Measurements from ENCODE around the gene LILRB4. TPM values are rescaled to one million over a fixed set of nuclear protein-coding genes. Genes with fewer than 3 reads are reported as not detected.

The LILRB4 gene
- total RNA-seq, 3 donors from 2014 or later (not counting 1 experiment from before 2014, with no cell fraction given), result 1.5 to 3.6 (median 2.5) TPM

DNA sequence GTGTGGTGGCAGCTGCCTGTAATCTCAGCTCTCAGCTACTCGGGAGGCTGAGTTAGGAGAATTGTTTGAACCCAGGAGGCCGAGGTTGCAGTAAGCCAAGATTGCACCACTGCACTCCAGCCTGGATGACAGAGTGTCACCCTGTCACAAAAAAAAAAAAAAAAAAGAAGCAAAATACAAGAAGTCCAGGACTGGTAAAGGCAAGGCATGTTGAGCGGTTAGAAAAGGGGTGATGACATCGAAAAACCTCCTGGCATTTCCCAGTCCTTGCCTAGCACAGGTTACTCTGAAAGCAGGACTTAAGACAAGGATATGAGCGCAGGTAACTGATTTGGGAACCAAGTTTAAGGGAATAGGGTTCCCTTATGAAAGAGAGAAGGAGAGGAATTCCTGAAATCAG is 2.5 kb upstream of the LILRB4 start:
- H3K27ac Mint-ChIP-seq, result no peak overlapping the region
- WGBS (ENCODE audit: insufficient coverage), result 87% methylated on average over 5 of the region's 5 CpGs
- H3K27me3 Mint-ChIP-seq (ENCODE audit: low read depth in 2 of 2), result peaks cover 28 to 39% of the 10 kb centered on the region in 2 donors
- DNase-seq (no peak), ATAC-seq (no peak)
- no peaks in the 10 kb centered on the region for H3K36me3 Mint-ChIP-seq
- Histone ChIP-seq H3K4me1 (ENCODE audit: control insufficient read depth, insufficient read depth, low read length) (peaks cover 14% of the 10 kb centered on the region), H3K36me3 (ENCODE audit: control insufficient read depth, insufficient read depth, low read length) (no peaks in the 10 kb centered on the region), H3K9me3 (ENCODE audit: control insufficient read depth, insufficient read depth, low read length) (no peaks in the 10 kb centered on the region), H3K4me3 (ENCODE audit: low read length) (no peak overlapping the region), H3K27ac (ENCODE audit: low read length) (no peak overlapping the region), H3K27me3 (ENCODE audit: control insufficient read depth, insufficient read depth, low read length) (no peaks in the 10 kb centered on the region)
- no peak overlapping the region for H3K4me3 Mint-ChIP-seq
- intact Hi-C loops (cut with micrococcal nuclease), result no loop called here
- no peaks in the 10 kb centered on the region for H3K4me1 Mint-ChIP-seq
- TF ChIP-seq, protein P1, sequence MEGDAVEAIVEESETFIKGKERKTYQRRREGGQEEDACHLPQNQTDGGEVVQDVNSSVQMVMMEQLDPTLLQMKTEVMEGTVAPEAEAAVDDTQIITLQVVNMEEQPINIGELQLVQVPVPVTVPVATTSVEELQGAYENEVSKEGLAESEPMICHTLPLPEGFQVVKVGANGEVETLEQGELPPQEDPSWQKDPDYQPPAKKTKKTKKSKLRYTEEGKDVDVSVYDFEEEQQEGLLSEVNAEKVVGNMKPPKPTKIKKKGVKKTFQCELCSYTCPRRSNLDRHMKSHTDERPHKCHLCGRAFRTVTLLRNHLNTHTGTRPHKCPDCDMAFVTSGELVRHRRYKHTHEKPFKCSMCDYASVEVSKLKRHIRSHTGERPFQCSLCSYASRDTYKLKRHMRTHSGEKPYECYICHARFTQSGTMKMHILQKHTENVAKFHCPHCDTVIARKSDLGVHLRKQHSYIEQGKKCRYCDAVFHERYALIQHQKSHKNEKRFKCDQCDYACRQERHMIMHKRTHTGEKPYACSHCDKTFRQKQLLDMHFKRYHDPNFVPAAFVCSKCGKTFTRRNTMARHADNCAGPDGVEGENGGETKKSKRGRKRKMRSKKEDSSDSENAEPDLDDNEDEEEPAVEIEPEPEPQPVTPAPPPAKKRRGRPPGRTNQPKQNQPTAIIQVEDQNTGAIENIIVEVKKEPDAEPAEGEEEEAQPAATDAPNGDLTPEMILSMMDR (IDR thresholded peaks at IDR 0.05), result no peak
- H3K9me3 Mint-ChIP-seq, result no peaks in the 10 kb centered on the region

GRCh38 chr19:54660964-54661363 is 1.8 kb upstream of the LILRB4 start:
- DNase-seq, result no peak
- intact Hi-C loops (cut with micrococcal nuclease), result no loop called here
- peaks cover 31 to 39% of the 10 kb centered on the region in 2 donors for H3K27me3 Mint-ChIP-seq (ENCODE audit: low read depth in 2 of 2)
- Histone ChIP-seq H3K4me3 (ENCODE audit: low read length) (no peak overlapping the region), H3K27me3 (ENCODE audit: control insufficient read depth, insufficient read depth, low read length) (no peaks in the 10 kb centered on the region), H3K4me1 (ENCODE audit: control insufficient read depth, insufficient read depth, low read length) (peaks cover 14% of the 10 kb centered on the region), H3K9me3 (ENCODE audit: control insufficient read depth, insufficient read depth, low read length) (no peaks in the 10 kb centered on the region), H3K36me3 (ENCODE audit: control insufficient read depth, insufficient read depth, low read length) (no peaks in the 10 kb centered on the region), H3K27ac (ENCODE audit: low read length) (no peak overlapping the region)
- TF ChIP-seq, protein P1 (IDR thresholded peaks at IDR 0.05), result no peak
- no peaks in the 10 kb centered on the region for H3K9me3 Mint-ChIP-seq
- no peak for ATAC-seq
- no peak overlapping the region for H3K27ac Mint-ChIP-seq
- no peaks in the 10 kb centered on the region for H3K4me1 Mint-ChIP-seq
- WGBS (ENCODE audit: insufficient coverage), result 32% methylated on average over 3 of the region's 6 CpGs
- H3K4me3 Mint-ChIP-seq, result no peak overlapping the region
- no peaks in the 10 kb centered on the region for H3K36me3 Mint-ChIP-seq

DNA sequence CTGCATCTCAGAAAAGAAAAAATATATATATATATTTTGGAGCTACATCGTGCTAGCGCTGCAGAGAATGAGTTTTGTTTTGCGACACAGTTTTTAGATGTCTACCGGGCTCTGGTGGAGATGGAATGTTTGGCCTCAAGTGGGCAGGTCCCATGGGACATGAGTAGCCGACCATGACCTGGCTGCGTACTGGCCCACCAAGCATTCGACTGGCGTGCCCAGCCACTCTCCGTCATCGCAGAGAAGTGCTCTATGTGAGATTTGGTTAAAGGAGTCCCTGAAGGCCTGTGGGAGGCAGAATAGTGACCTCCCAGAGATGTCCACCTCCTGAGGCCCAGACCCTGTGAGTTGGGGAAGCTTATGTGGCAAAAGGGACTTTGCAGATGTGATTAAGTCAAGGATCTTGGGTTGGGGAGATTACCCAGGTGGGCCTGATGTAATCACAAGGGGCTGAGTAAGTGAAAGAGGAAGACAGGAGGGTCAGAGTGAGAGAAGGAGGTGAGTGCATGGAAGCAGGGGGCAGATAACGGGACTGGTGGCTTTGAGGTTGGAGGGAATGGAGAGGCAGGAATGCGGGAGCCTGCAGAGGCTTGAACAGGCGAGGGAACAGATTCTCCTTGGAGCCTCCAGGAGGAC is 821 bp upstream of the LILRB4 start:
- H3K27ac ChIP-seq (ENCODE audit: low read length), result no peak overlapping the region
- no peaks in the 10 kb centered on the region for H3K9me3 ChIP-seq (ENCODE audit: control insufficient read depth, insufficient read depth, low read length)
- no peak for ATAC-seq
- H3K4me1 ChIP-seq (ENCODE audit: control insufficient read depth, insufficient read depth, low read length), result peaks cover 14% of the 10 kb centered on the region
- Mint-ChIP-seq H3K27ac (no peak overlapping the region), H3K36me3 (no peaks in the 10 kb centered on the region), H3K9me3 (no peaks in the 10 kb centered on the region), H3K27me3 (ENCODE audit: low read depth in 2 of 2) (peaks cover 30 to 32% of the 10 kb centered on the region in 2 donors), H3K4me1 (no peaks in the 10 kb centered on the region), H3K4me3 (no peak overlapping the region)
- DNase-seq, result no peak
- intact Hi-C loops (cut with micrococcal nuclease), result no loop called here
- 70% methylated on average over 13 of the region's 13 CpGs for WGBS (ENCODE audit: insufficient coverage)
- TF ChIP-seq, protein P1 (IDR thresholded peaks at IDR 0.05), result no peak
- H3K36me3 ChIP-seq (ENCODE audit: control insufficient read depth, insufficient read depth, low read length), result no peaks in the 10 kb centered on the region
- H3K4me3 ChIP-seq (ENCODE audit: low read length), result no peak overlapping the region
- H3K27me3 ChIP-seq (ENCODE audit: control insufficient read depth, insufficient read depth, low read length), result no peaks in the 10 kb centered on the region

DNA sequence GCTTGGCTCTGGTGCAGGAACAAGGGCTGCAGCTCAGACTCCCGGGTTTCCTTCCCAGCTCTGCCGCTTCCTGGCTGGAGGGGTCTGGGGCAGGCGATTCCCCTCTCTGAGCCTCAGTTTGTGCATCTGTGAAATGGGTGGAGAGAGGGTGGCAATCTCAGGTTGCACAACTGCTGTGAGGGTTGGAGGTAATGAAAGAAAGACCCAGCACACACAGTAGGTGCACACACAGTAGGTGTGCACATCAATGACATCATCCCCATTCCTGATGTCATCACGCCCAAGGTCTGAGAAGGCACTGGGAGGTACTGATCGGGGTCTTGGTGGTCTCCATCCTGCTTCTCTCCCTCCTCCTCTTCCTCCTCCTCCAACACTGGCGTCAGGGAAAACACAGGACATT is 2.7 kb downstream of the LILRB4 start:
- H3K9me3 ChIP-seq (ENCODE audit: control insufficient read depth, insufficient read depth, low read length), result peaks cover 3% of the 10 kb centered on the region
- no peaks in the 10 kb centered on the region for H3K36me3 ChIP-seq (ENCODE audit: control insufficient read depth, insufficient read depth, low read length)
- no peak for DNase-seq
- H3K27ac ChIP-seq (ENCODE audit: low read length), result no peak overlapping the region
- H3K27me3 Mint-ChIP-seq (ENCODE audit: low read depth in 2 of 2), result peaks cover 35 to 36% of the 10 kb centered on the region in 2 donors
- H3K4me1 ChIP-seq (ENCODE audit: control insufficient read depth, insufficient read depth, low read length), result peaks cover 14% of the 10 kb centered on the region
- H3K4me3 Mint-ChIP-seq, result no peak overlapping the region
- 91% methylated on average over 6 of the region's 6 CpGs for WGBS (ENCODE audit: insufficient coverage)
- no peaks in the 10 kb centered on the region for H3K36me3 Mint-ChIP-seq
- no peaks in the 10 kb centered on the region for H3K4me1 Mint-ChIP-seq
- H3K27ac Mint-ChIP-seq, result no peak overlapping the region
- no peak for ATAC-seq
- TF ChIP-seq, protein P1 (IDR thresholded peaks at IDR 0.05), result no peak
- no peaks in the 10 kb centered on the region for H3K27me3 ChIP-seq (ENCODE audit: control insufficient read depth, insufficient read depth, low read length)
- H3K9me3 Mint-ChIP-seq, result no peaks in the 10 kb centered on the region
- intact Hi-C loops (cut with micrococcal nuclease), result no loop called here
- no peak overlapping the region for H3K4me3 ChIP-seq (ENCODE audit: low read length)
